Peyer's patch (tissue), 4 donors: ENCODE measurements around the gene TP73.

ENCODE experiments used
- CTCF ChIP-seq, 6 experiments: fragments of 450-650 bp in 4 of 6; fragments of 200-600 bp in 2 of 6; sonication (generic) in 1 of 6; IDR thresholded peaks; one replicate each; pipeline ENCODE4 v1.5.1; 2017 to 2019; ENCODE audit warnings: antibody characterized with exemption in 6 of 6, mild to moderate bottlenecking in 3 of 6, moderate library complexity in 1 of 6
- POLR2A ChIP-seq, 2 donors: fragments of 450-650 bp; IDR thresholded peaks; one replicate each; pipeline ENCODE4 v1.5.1; 2017; ENCODE audit warnings: antibody characterized with exemption in 2 of 2, mild to moderate bottlenecking in 2 of 2, moderate library complexity in 2 of 2

GRCh38 chr1:3603571-3604467 is 48.5 kb upstream of the TP73 start:
- no peak for TF ChIP-seq CTCF (IDR thresholded peaks at IDR 0.05)
- no peak for TF ChIP-seq POLR2A (IDR thresholded peaks at IDR 0.05)
